Smooth muscle cell (in vitro differentiated cells): ENCODE results near the gene STAT5A. TPM values are rescaled to one million over a fixed set of nuclear protein-coding genes. Genes with fewer than 3 reads are reported as not detected.

ENCODE experiments used
- DNase-seq: peaks from one replicate; lab custom pipeline; 2025; ENCODE audit not compliant: unreplicated experiment; lab: John Stamatoyannopoulos, UW
- H2AFZ ChIP-seq: fragments of 200-600 bp; sonication (generic); 2 replicates; pipeline ENCODE4 v1.6.0; 2016; ENCODE audit warnings: antibody characterized with exemption, low read depth, mild to moderate bottlenecking
- H3F3A ChIP-seq: fragments of 200-600 bp; sonication (generic); 2 replicates; pipeline ENCODE4 v1.6.0; 2017; ENCODE audit warnings: antibody characterized with exemption, low read depth
- H3K27ac ChIP-seq: fragments of 200-600 bp; sonication (generic); 2 replicates; pipeline ENCODE4 v1.5.1; 2016; ENCODE audit warnings: low read depth, mild to moderate bottlenecking
- H3K27me3 ChIP-seq: fragments of 200-600 bp; sonication (generic); 2 replicates; pipeline ENCODE4 v1.6.1; 2016; ENCODE audit warnings: low read depth, mild to moderate bottlenecking
- H3K36me3 ChIP-seq: fragments of 200-600 bp; sonication (generic); 2 replicates; pipeline ENCODE4 v1.5.1; 2016; ENCODE audit warnings: low read depth
- H3K4me1 ChIP-seq: fragments of 200-600 bp; sonication (generic); 2 replicates; pipeline ENCODE4 v1.5.1; 2016; ENCODE audit warnings: low read depth
- H3K4me2 ChIP-seq: fragments of 200-600 bp; sonication (generic); 2 replicates; pipeline ENCODE4 v1.6.0; 2016; ENCODE audit warnings: mild to moderate bottlenecking
- H3K4me3 ChIP-seq: fragments of 200-600 bp; sonication (generic); 2 replicates; pipeline ENCODE4 v1.5.1; 2016; ENCODE audit warnings: mild to moderate bottlenecking
- H3K79me2 ChIP-seq: fragments of 200-600 bp; sonication (generic); 2 replicates; pipeline ENCODE4 v1.6.0; 2016; ENCODE audit warnings: low read depth, mild to moderate bottlenecking
- H3K9ac ChIP-seq: fragments of 200-600 bp; sonication (generic); 2 replicates; pipeline ENCODE4 v1.6.0; 2016; ENCODE audit warnings: low read depth
- H3K9me3 ChIP-seq: fragments of 200-600 bp; sonication (generic); replicated peaks from 2 replicates; pipeline ENCODE4 v1.5.1; 2016; ENCODE audit warnings: low read depth
- H4K20me1 ChIP-seq: fragments of 200-600 bp; sonication (generic); 2 replicates; pipeline ENCODE4 v1.6.0; 2016; ENCODE audit warnings: low read depth
- CTCF ChIP-seq: fragments of 200-600 bp; sonication (generic); IDR thresholded peaks from 2 replicates; pipeline ENCODE4 v1.5.1; 2017; ENCODE audit warnings: borderline replicate concordance, mild to moderate bottlenecking, antibody characterized with exemption; ENCODE audit not compliant: insufficient read depth, poor library complexity, severe bottlenecking
- WGBS: methylation state at CpG from one replicate; pipeline ENCODE4 v1.1.7; 2016; ENCODE audit warnings: low lambda C conversion rate; 5-methylcytosine and 5-hydroxymethylcytosine counted together
- polyA plus RNA-seq: library from polyadenylated mRNA; unstranded; fragments of >200 nt; fragmentation: Nextera tagmentation; extraction: Ambion mirVana; gene quantifications from 2 replicates; pipeline ENCODE4 v1.2.1, GENCODE V29; 2016
- total RNA-seq: library from RNA; depleted of rRNA; stranded (reverse); fragments of >200 nt; gene quantifications from 2 replicates; pipeline ENCODE4 v1.2.3, GENCODE V29; 2014

Gene STAT5A
- total and polyA plus RNA-seq, 2 experiments from 2014 or later = 1.7 to 3.2 TPM

- peaks cover 18% of the 10 kb centered on the region for H3K4me1 ChIP-seq
- no peak overlapping the region for H3K4me2 ChIP-seq
- H4K20me1 ChIP-seq = peaks cover 27% of the 10 kb centered on the region
- no peaks in the 10 kb centered on the region for H3K79me2 ChIP-seq
- DNase-seq = no peak
- H3K27ac ChIP-seq = no peak overlapping the region
- no peaks in the 10 kb centered on the region for H3K27me3 ChIP-seq
- 83% methylated on average over 19 of the region's 19 CpGs for WGBS
- H3K9me3 ChIP-seq = no peaks in the 10 kb centered on the region
- no peak for TF ChIP-seq CTCF
- H3K4me3 ChIP-seq = no peak overlapping the region
- H2AFZ ChIP-seq = no peak overlapping the region
- H3K9ac ChIP-seq = no peak overlapping the region
- peaks cover 17% of the 10 kb centered on the region for H3F3A ChIP-seq
- H3K36me3 ChIP-seq = no peaks in the 10 kb centered on the region
These were observed 21.9 kb downstream of the STAT5A start for GRCh38 chr17:42309986-42310786.

DNA sequence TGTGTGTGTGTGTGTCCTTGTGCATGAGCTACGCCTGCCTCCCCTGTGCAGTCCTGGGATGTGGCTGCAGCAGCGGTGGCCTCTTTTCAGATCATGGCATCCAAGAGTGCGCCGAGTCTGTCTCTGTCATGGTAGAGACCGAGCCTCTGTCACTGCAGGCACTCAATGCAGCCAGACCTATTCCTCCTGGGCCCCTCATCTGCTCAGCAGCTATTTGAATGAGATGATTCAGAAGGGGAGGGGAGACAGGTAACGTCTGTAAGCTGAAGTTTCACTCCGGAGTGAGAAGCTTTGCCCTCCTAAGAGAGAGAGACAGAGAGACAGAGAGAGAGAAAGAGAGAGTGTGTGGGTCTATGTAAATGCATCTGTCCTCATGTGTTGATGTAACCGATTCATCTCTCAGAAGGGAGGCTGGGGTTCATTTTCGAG, 22.5 kb downstream of the STAT5A start:
- no peak for DNase-seq
- no peaks in the 10 kb centered on the region for H3K27me3 ChIP-seq
- TF ChIP-seq CTCF = no peak
- H3K4me1 ChIP-seq = peaks cover 18% of the 10 kb centered on the region
- WGBS = 80% methylated on average over 9 of the region's 9 CpGs
- H2AFZ ChIP-seq = no peak overlapping the region
- H3K9me3 ChIP-seq = no peaks in the 10 kb centered on the region
- peaks cover 19% of the 10 kb centered on the region for H3F3A ChIP-seq
- H3K79me2 ChIP-seq = no peaks in the 10 kb centered on the region
- H3K27ac ChIP-seq = peak overlapping the region; percentile 64
- peak overlapping the region; percentile 73 for H3K4me2 ChIP-seq
- H3K9ac ChIP-seq = no peak overlapping the region
- H3K4me3 ChIP-seq = no peak overlapping the region
- peaks cover 27% of the 10 kb centered on the region for H4K20me1 ChIP-seq
- no peaks in the 10 kb centered on the region for H3K36me3 ChIP-seq

GRCh38 chr17:42311240-42312034, 23.1 kb downstream of the STAT5A start:
- no peak for TF ChIP-seq CTCF
- WGBS = 55% methylated on average over 19 of the region's 19 CpGs
- H3K4me2 ChIP-seq = peak overlapping the region; percentile 73
- no peak overlapping the region for H3K4me3 ChIP-seq
- peak overlapping the region; percentile 64 for H3K27ac ChIP-seq
- peak; percentile 48 for DNase-seq
- H3K36me3 ChIP-seq = peaks cover 6% of the 10 kb centered on the region
- no peaks in the 10 kb centered on the region for H3K79me2 ChIP-seq
- H2AFZ ChIP-seq = no peak overlapping the region
- H3K4me1 ChIP-seq = peaks cover 18% of the 10 kb centered on the region
- no peaks in the 10 kb centered on the region for H3K9me3 ChIP-seq
- no peak overlapping the region for H3K9ac ChIP-seq
- H3F3A ChIP-seq = peaks cover 19% of the 10 kb centered on the region
- H4K20me1 ChIP-seq = peaks cover 27% of the 10 kb centered on the region
- no peaks in the 10 kb centered on the region for H3K27me3 ChIP-seq

DNA sequence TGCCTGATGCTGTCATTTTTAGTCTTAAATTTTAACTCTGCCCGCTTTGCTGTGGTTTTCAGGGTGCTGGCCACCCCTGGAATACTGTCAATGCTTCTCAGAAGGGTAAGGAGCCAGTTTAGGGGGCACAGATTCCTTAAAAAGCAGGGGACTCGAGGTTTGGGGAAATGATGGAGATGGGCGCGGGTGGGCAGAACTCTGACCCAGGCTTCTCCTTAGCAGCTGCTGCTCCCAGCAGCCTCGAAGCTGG, 23.7 kb downstream of the STAT5A start:
- Histone ChIP-seq H3K9ac (no peak overlapping the region), H3K4me2 (peak overlapping the region; percentile 73)
- 48% methylated on average over 5 of the region's 5 CpGs for WGBS

More for the DNA sequence above, 23.7 kb downstream of the STAT5A start:
- H3K4me3 ChIP-seq = no peak overlapping the region
- peaks cover 31% of the 10 kb centered on the region for H4K20me1 ChIP-seq
- H3K27me3 ChIP-seq = no peaks in the 10 kb centered on the region
- peaks cover 18% of the 10 kb centered on the region for H3K4me1 ChIP-seq
- no peak overlapping the region for H2AFZ ChIP-seq
- H3K9me3 ChIP-seq = no peaks in the 10 kb centered on the region
- no peak for DNase-seq
- TF ChIP-seq CTCF = no peak
- H3K27ac ChIP-seq = no peak overlapping the region
- H3K79me2 ChIP-seq = no peaks in the 10 kb centered on the region
- H3K36me3 ChIP-seq = peaks cover 11% of the 10 kb centered on the region
- peaks cover 21% of the 10 kb centered on the region for H3F3A ChIP-seq
